GM12872 (cell line): Measurements from ENCODE around the gene DCST2.

Source experiments
- CTCF ChIP-seq: IDR thresholded peaks from 3 replicates; pipeline ENCODE4 v1.5.1; 2011; ENCODE audit warnings: low read depth, mild to moderate bottlenecking, low read length, moderate library complexity; ENCODE audit not compliant: insufficient read depth

The DCST2 gene

GRCh38 chr1:155072531-155073289, 39.1 kb upstream of the DCST2 start:
- TF ChIP-seq CTCF: no peak

DNA sequence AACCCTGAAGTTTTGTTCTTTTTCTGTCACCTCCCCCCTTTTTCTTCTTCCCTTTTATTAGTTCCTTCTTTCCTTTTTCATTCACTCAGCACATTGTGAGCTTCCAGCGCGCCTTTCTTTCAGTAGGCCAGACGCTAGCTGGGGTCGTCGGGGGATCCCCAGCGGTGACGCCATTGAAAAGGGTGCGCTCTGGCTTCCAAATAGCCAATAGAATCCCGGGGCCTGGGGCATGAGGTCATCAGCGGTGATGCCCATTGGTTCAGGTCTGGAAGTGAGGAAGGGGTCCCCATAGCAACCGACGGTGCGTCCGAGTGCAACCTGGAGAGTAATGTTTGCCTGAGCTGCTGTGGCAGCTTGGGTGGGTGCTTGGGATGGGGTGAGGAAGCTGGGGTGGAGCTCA, 38.1 kb upstream of the DCST2 start:
- TF ChIP-seq CTCF: no peak

GRCh38 chr1:155070721-155071569, 37.4 kb upstream of the DCST2 start:
- peak; percentile 55 for TF ChIP-seq CTCF

DNA sequence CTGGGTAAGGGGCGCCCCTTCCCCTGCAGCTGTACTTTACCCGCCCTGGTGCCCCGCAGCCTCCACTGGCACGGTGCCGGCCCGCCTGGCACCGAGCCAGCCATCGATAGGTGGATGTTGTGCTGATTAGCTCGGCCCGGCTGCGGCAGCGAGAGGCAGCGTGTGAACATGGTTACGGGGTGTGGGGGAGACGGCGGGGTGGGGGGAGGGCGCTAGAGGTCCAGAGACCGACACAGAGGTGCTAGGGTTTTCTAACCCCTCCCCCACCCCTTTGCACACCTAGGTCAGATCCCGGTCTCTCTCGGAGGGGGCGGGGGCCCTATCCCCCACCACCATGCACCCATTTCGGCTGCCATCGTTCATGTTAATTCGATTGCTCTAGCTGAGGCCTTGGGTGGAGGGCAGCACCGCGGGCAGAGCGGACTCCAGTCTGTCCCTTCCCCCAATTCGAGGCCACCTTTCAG, 36.6 kb upstream of the DCST2 start:
- no peak for TF ChIP-seq CTCF

- no peak for TF ChIP-seq CTCF
Observed at GRCh38 chr1:155069551-155070157, 36.1 kb upstream of the DCST2 start.

- no peak for TF ChIP-seq CTCF
Observed at GRCh38 chr1:155068599-155068998, 35.0 kb upstream of the DCST2 start.

DNA sequence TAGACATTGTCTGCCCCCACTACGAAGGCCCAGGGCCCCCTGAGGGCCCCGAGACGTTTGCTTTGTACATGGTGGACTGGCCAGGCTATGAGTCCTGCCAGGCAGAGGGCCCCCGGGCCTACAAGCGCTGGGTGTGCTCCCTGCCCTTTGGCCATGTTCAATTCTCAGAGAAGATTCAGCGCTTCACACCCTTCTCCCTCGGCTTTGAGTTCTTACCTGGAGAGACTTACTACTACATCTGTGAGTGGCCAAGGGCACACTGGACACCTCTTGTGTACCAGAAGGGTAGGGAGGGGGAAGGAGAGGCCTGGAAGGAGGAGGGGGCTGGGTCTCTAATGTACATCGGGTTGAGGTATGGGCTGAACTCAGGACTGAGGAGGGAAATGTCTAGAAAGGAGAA, 33.2 kb upstream of the DCST2 start:
- TF ChIP-seq CTCF: no peak
